CD4-positive, alpha-beta T cell treated with Interleukin-4 for 1 hour (primary cell): Measurements from ENCODE around the gene STAC2.
"Not testable (repeated sequence)": the region's sequence is repeated elsewhere in the genome, so short reads cannot be mapped to it uniquely, and the experiment has no call there.

Experiments used
- DNase-seq, 2 donors: peaks; one replicate each; pipeline ENCODE4 v3.0.0-alpha.2; 2020 to 2022

The STAC2 gene

DNA sequence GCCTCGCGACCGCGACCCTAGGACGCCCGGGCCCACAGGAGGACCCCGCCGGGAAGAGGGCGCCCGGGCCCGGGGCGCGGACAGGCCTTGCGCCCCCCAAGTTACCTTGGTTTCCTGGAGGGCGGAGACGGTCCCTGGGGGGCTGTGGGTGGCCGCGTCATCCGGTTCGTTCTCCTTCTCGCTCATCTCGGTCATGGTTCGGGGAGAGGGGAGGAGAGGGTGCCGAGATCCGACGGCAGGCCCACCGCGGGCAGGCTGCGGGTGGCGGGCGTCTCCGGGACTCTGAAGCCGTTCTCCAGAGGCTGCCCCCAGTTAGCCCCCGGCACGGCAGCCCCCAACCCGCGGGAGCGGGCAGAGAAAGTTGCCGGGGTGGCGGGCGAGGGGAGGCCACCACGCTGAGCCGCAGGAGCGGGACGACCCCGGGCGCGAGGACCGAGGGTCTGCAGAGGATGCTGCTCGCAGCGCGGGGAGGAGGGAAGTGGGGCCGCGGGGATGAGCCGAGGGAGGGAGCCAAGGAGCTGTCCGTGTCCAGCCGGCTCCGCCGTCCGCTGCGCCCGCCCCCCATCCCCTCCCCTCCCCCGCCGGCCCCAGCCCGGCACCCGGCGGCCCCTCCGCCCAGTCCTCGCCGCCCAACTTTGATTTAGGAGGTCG, at the start of gene STAC2:
TSS of gene STAC2 (minus strand) at position 638 of the 651 bp plus-strand sequence. CDS start at position 195, 443 bp downstream.
- DNase-seq, result peak in 1 of 2 donors; percentile 31

DNA sequence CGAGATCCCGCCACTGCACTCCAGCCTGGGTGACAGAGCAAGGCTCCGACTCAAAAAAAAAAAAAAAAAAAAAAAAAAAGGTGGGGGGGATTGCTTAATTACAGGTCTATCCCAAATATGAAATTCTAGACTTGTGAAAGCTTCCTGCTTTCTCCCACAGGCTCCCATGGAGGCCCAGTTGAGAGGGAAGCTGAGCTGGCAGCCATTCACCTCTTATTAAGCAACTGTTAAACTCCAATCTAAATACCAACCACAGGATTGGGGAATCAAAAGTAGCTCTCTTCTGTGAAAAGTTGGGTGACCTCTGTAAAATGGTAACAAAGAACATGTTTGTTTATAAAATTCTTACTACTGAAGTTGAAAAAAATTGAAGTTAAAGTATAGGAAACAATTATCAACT, 45.8 kb upstream of the STAC2 start:
- DNase-seq, result no peak

DNA sequence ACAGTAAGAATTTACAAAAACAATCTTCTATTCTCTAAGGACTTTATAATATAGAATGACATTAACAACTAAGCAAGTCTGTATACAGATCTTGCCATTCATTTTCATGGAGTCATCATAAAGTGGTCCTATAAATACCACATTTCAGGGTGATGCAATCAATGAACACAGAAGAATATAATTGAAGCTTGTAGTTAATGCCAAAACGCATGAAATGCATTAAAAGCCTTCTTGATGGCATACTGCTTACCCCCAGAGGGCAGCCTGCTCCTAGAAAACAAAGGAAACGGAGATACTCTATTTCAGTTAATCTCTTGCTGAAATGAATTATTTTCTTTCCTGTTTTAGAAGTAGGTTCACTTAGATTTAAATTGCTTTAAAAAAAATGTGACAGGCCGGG, 45.2 kb upstream of the STAC2 start:
- no peak for DNase-seq

DNA sequence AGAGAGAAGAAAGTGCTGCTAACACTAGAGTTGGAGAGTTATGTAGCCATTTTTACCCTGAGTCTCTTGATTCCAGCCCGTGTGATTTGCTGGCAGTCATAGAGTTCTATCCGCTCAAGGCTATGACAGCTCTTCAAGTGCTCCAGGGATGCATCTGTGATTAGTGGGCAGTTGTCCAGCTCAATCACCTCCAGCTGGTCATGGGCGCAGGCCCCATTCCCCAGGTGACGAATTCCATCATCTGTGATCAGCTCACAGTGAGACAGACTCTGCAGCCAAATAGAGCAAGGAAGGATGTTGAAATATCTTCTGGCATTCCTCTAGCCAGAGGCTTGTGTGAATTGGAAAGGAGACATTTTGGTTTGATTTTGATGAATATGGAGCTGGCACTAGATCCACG, 38.4 kb upstream of the STAC2 start:
- DNase-seq, result no peak

DNA sequence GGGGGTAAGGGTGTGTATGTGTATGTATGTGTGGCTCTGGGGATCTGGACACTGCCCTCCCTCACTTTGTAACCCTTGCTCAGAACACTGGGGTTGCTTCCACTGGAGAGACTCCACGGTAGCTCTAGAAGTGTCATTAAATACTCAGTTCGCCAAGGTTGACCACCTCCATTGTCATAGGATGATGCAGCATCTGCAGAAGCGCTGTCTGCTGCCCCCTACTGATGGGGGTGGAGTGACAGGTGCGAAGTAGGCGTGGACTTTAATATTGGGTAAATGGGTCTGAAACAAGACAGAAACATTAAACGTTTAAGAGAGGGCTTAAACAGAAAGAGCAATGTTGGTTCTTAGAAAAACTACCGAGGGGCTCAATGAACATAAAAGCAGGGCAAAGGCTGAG, 35.5 kb upstream of the STAC2 start:
- peak in 1 of 2 donors; percentile 26 for DNase-seq

DNA sequence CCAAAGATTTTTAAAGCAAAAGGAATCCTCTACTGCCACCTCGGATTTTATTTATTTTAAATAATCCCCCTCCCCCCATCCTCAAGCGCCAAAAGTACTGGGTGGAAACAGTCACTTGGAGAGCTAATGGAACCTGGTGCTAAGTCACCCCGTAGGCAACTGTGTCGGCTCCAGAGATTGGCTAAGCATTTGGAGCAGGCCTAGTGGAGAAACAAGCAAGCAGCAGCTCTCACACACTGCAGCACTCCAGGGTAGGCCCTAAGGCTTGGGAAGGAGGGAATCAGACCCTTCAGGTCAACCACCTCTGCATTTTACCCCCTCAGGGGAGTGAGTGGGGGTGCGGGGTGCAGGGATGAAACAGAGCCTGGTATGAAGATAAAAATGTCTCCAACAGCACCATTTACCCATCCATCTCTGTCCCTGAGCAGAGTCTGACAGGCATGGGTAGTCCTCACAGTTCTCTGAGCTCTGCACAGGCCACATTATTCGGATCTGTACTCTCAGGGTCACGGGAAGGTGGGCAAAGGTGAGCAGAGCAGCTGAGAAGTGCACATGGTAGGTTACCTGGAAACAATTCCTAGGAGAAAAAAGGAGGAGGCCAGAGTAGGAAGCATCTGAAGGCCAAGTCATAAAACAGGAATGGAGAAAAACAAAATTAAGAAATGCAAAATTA, 27.2 kb upstream of the STAC2 start:
- no peak for DNase-seq

- no peak for DNase-seq
These were observed 26.3 kb upstream of the STAC2 start for GRCh38 chr17:39251997-39252396.

DNA sequence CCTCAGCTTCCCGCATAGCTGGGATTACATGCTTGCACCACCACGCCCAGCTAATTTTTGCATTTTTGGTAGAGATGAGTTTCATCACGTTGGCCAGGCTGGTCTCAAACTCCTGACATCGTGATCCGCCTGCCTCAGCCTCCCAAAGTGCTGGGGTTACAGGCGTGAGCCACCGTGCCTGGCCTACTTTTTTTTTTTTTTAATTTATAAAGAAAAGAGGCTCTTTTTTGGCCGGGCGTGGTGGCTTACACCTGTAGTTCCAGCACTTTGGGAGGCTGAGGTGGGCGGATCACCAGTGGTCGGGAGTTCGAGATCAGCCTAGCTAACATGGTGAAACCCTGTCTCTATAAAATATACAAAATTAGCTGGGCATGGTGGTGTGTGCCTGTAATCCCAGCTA, 24.3 kb upstream of the STAC2 start:
- not testable (repeated sequence) for DNase-seq

DNA sequence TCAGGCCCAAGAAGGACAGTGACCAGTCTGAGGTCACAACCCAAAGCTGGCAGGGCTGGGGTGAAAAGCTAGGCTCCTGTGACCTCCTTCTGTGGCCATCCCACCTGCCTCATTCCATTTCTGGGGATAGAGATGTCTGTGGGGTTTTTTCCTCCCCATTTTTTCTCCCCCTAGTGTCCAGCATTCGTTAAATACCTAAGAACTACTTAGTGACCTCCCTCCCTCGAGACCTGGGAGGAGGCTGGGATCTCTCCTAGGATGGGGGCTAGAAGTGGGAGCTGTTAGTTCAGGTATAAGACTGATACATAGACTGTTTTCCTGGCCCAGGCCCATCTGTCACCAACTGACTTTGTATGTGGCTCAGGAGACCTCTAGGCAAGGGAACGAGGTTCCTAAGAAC, 20.5 kb upstream of the STAC2 start:
- no peak for DNase-seq

DNA sequence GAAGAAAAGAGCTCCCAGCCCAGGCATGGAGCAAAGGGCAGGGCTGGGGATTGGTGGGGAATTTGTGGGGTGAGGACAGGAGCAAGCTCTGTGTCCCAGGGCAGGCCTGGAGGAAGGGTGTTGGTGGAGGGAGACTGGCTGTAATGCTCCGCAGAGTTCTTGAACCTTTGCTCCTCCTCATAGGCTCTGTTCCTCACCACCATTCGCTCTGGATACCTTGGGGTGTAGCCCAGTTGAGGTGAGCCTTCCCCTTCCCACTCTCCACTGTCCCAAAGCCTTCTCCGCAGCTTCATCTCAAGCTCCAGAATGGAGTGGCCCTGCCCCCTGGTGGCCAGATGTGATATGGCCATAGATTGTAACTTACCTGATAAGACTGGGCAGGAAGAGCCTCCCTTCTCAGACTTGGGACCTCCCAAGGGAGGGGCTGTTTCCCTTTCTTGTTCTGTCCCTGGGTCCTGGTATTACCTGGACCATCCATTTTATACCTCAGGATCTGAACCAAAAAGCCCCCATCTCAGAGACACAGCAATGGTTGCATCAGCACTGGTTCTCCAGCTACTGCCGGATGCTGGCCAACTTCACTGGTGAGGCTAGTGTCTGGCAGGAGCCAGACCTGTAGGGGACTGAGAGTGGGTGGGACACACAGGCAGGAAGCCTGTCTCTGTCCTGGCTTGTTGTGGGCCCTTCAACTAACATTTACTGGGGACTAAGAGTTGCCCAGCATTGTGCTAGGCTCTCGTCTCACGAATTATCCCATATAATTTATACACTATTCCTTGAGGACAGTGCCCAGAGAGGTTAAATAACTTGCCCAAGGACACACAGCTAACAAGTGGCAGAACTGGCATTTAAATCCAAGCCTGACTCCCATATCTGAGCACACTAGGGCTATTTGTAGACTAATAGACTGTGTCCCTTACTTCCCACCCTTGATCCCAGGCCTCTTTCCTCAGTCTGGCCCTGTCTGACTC, 19.1 kb upstream of the STAC2 start:
- peak; percentile 83 to 85 for DNase-seq

DNA sequence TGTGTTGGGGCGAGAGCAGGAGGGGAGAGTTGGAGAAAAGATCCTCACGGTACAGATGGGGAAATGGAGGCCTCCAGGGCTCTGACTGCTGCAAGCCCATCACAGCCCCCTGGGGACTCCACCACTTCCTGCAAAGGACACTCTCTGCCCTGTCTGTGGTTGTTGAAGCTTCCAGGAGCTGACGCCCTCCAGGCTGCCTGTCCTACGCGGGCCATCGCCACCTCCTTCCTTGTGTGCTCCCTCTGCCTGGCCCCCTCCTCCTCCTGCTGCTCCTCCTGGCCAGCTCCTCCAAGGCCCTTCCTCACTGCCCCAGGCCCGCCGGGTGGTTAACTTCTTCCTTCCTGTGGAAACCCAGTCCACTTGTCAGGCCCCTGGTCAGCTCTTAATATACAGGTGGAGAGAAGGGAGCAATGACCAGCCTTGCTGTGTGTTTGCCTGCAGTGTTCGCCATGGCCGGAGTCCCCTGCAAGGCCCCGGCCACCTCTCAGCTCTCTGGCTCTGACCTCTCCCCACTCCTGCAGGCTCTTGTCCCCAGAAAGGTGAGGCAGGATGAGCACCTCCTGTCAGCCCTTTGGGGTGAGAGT, 18.4 kb upstream of the STAC2 start:
- DNase-seq, result no peak

DNA sequence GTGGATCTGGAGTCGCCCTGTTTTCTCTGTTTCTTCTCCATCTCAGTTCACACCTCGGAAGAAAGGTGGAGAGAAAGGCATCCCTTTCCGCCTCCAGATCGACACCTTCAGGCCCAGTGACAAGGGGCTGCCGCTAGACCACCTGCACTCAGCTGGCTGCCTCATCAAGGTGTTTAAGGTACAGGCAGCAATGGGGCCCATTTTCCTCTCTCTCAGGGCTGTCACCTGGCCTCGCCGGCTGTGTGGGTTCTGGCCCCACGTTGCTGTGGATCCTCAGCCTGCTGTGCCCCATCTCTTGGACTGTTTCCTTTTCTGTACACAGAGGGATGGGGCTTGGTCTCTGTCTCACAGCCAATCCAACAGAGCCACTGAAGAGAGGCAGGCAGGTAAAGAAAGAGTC, 17.4 kb upstream of the STAC2 start:
- no peak for DNase-seq

DNA sequence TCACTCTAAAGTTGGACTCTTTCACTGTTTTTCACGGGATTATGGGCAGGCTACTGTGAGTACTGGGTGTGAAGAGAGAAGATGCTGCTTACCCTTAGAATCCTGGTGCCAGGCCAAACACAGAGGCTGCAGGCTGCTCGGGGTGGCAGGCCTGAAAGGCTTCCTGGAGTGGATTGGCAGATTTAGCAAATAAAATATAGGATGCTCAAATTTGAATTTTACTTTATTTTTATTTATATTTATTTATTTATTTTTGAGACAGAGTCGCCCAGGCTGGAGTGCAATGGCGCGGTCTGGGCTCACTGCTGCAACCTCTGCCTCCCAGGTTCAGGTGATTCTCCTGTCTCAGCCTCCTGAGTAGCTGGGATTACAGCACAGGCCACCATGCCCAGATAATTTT, 14.9 kb upstream of the STAC2 start:
- no peak for DNase-seq

- DNase-seq, result peak; percentile 74 to 79
These were observed 14.0 kb upstream of the STAC2 start for GRCh38 chr17:39239640-39240314.

GRCh38 chr17:39238311-39238972, 12.7 kb upstream of the STAC2 start:
- peak; percentile 88 to 91 for DNase-seq

DNA sequence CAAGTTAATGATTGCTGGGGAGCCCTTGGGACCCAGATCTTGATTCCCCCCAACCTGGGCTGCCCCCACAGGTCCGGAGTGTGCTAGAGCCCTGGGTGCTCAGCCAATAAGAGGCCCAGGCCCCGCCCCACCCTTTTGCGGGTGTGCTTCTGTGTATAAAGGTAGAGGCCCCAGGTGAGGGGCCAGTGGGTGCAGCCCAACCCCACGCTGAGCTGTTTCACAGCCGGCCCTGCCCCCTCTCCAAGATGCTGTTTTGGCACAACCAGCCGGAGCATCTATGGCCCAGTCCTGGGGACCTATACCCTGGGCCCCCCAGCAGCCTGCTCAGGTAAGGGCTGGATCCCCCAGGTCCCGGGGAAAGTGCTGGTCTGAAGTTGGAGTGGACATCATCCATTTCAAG, 11.8 kb upstream of the STAC2 start:
- no peak for DNase-seq

- no peak for DNase-seq
These were observed 11.3 kb upstream of the STAC2 start for GRCh38 chr17:39236981-39237441.

DNA sequence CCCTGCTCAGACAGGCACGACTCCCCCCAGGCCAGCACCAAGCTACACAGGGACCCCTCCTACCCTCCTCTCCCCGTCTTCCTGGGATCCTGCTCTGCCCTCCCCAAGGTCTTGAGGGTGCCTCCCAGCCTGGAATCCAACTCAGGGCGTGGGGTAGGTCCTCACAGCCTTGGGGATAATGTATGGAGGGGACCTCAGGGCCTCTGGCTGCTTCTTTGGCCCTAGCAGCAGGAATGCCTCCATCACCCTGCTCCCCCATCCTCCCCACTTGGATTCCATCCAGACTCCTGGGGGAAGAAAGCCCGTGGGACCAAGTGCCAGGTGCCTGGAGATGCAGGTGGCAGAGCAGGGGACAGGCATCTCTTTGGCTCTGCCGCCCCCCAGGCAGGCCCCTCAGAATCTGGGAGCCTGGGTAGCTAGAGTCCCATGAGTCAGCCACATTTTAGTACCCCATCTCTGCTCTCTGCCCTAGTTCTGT, 10.7 kb upstream of the STAC2 start:
- DNase-seq, result no peak

GRCh38 chr17:39235555-39236449, 10.1 kb upstream of the STAC2 start:
- DNase-seq, result peak; percentile 57 to 73
